Thyroid gland (tissue), 4 donors: ENCODE data around the gene ASCC3. TPM values are rescaled to one million over a fixed set of nuclear protein-coding genes. Genes with fewer than 3 reads are reported as not detected.
"Not testable (repeated sequence)": the region's sequence is repeated elsewhere in the genome, so short reads cannot be mapped to it uniquely, and the experiment has no call there.

Experiments used
- DNase-seq, 2 donors: peaks; one replicate each; pipeline ENCODE4 v3.0.0-alpha.2; 2019
- H3K27ac ChIP-seq, 3 donors: fragments of 200-600 bp; sonication (generic); 1 replicate in 2 of 3; 2 replicates in 1 of 3; pipeline ENCODE4 v1.5.1; 2016 to 2019; ENCODE audit warnings: mild to moderate bottlenecking in 1 of 3, moderate library complexity in 1 of 3
- H3K27me3 ChIP-seq: fragments of 200-600 bp; sonication (generic); one replicate; pipeline ENCODE4 v1.5.1; 2019
- H3K36me3 ChIP-seq, 2 donors: fragments of 200-600 bp; sonication (generic); one replicate each; pipeline ENCODE4 v1.5.1; 2016 to 2019
- H3K4me1 ChIP-seq, 2 donors: fragments of 200-600 bp; sonication (generic); one replicate each; pipeline ENCODE4 v1.5.1; 2017 to 2019
- H3K4me3 ChIP-seq, 3 donors: fragments of 200-600 bp; sonication (generic); replicated peaks in 1 of 3; 1 replicate in 2 of 3; 2 replicates in 1 of 3; pipeline ENCODE4 v1.5.1; 2016; ENCODE audit warnings: mild to moderate bottlenecking in 1 of 3
- H3K9me3 ChIP-seq: fragments of 200-600 bp; sonication (generic); one replicate; pipeline ENCODE4 v1.5.1; 2017
- CTCF ChIP-seq, 6 experiments: fragments of 200-600 bp in 3 of 6; fragments of 450-650 bp in 3 of 6; sonication (generic) in 3 of 6; IDR thresholded peaks; one replicate each; pipeline ENCODE4 v1.5.1; 2016 to 2019; ENCODE audit warnings: antibody characterized with exemption in 6 of 6, mild to moderate bottlenecking in 2 of 6, inconsistent platforms in 1 of 6, moderate library complexity in 1 of 6
- POLR2A ChIP-seq, 2 donors: fragments of 450-650 bp; IDR thresholded peaks; one replicate each; pipeline ENCODE4 v1.6.1; 2017; ENCODE audit warnings: antibody characterized with exemption in 2 of 2, mild to moderate bottlenecking in 2 of 2, moderate library complexity in 1 of 2
- WGBS, 2 donors: methylation state at CpG; one replicate each; pipeline ENCODE4 v1.1.5; 2017; 5-methylcytosine and 5-hydroxymethylcytosine counted together
- intact Hi-C: fragments of 100-400 bp; cut with DNase I; formaldehyde crosslinking; loops from one replicate; pipeline ENCODE4 v1.15.1; 2023
- total RNA-seq, 4 donors: library from RNA; depleted of rRNA; stranded (reverse); fragments of >200 nt; gene quantifications; one replicate each; pipeline ENCODE4 v1.2.3, GENCODE V29; 2016

The ASCC3 gene
- total RNA-seq, 4 donors from 2014 or later = 27.3 to 40.1 (median 33.8) TPM

DNA sequence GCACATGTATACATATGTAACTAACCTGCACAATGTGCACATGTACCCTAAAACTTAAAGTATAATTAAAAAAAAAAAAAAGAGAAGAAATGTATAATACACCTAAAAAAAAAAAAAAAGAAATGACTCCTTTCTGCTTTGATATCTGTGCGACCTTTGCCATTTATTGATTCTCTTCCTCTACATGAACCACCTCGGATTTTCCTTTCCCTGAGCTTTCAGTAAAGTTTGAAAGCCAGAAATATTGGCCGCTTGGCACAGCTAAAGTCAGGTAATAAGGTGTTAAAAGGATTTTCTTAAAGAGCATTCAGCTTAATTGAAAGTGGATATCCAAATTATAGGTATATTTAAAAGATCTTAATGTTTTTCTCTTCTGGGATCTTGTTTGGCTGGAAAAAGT, 12.6 kb upstream of the ASCC3 start:
- Histone ChIP-seq H3K27ac (no peak overlapping the region), H3K36me3 (no peaks in the 10 kb centered on the region), H3K4me3 (no peak overlapping the region), H3K4me1 (no peaks in the 10 kb centered on the region), H3K27me3 (no peaks in the 10 kb centered on the region), H3K9me3 (no peaks in the 10 kb centered on the region)
- TF ChIP-seq CTCF (IDR thresholded peaks at IDR 0.05) (no peak), POLR2A (IDR thresholded peaks at IDR 0.05) (no peak)
- DNase-seq = no peak
- 94 to 95% methylated on average over 3 of the region's 3 CpGs for WGBS, 2 donors
- intact Hi-C loops = no loop called here

DNA sequence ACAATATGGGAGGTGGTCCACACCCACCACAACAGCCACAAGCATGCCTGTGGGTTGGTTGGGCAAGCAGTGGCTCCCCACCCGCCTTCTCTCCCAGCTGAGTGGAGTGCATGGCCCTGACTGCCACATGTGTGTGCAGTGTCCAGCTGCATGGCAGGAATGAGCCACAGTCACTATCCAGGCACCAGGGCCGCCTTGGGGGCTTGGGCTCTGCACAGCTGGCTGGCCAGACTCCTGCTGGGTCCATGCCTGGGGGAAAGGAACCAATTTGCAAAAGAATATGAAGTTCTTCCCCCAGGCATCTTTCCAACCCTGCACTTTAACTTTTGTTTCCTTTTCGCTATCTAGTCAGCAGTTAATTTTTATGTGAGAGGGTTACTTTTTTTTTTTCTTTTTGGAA, 11.6 kb upstream of the ASCC3 start:
- TF ChIP-seq CTCF (IDR thresholded peaks at IDR 0.05) (no peak), POLR2A (IDR thresholded peaks at IDR 0.05) (no peak)
- no peak overlapping the region for H3K4me3 ChIP-seq
- intact Hi-C loops = no loop called here
- H3K4me1 ChIP-seq = no peaks in the 10 kb centered on the region
- no peaks in the 10 kb centered on the region for H3K9me3 ChIP-seq
- WGBS, 2 donors = 68 to 80% methylated on average over 3 of the region's 3 CpGs
- DNase-seq = no peak
- no peaks in the 10 kb centered on the region for H3K36me3 ChIP-seq
- no peaks in the 10 kb centered on the region for H3K27me3 ChIP-seq
- no peak overlapping the region for H3K27ac ChIP-seq

DNA sequence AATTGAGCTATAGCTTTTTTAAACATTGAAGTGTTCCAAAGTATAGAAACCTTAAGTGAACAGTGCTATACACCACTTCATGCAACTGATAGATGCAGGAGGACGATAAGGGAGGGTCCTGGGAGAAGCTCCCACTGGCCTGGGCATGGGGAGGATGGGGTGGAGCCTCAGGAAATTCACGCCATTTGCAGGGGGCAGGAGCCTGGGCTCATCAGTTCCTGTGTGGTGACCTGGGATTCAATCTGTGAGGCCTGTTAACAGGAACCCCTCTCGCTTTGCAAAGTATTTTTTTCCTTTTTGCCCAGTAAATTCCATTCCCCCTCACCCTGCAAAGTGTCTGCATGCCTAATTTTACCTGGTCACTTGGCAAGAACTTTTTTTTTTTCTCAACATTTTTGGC, 11.0 kb upstream of the ASCC3 start:
- Histone ChIP-seq H3K27ac (no peak overlapping the region), H3K27me3 (no peaks in the 10 kb centered on the region), H3K4me1 (no peaks in the 10 kb centered on the region), H3K36me3 (no peaks in the 10 kb centered on the region), H3K9me3 (no peaks in the 10 kb centered on the region), H3K4me3 (no peak overlapping the region)
- no peak for DNase-seq
- TF ChIP-seq POLR2A (IDR thresholded peaks at IDR 0.05) (no peak), CTCF (IDR thresholded peaks at IDR 0.05) (no peak)
- WGBS, 2 donors = 80 to 82% methylated on average over 3 of the region's 3 CpGs
- intact Hi-C loops = no loop called here

GRCh38 chr6:100891079-100891478, 9.9 kb upstream of the ASCC3 start:
- TF ChIP-seq CTCF (IDR thresholded peaks at IDR 0.05) (no peak), POLR2A (IDR thresholded peaks at IDR 0.05) (no peak)
- no peak overlapping the region for H3K27ac ChIP-seq
- WGBS, 2 donors = 74 to 81% methylated on average over 1 of the region's 1 CpG
- H3K4me3 ChIP-seq = no peak overlapping the region
- intact Hi-C loops = no loop called here
- H3K9me3 ChIP-seq = no peaks in the 10 kb centered on the region
- DNase-seq = no peak
- H3K4me1 ChIP-seq = no peaks in the 10 kb centered on the region
- H3K27me3 ChIP-seq = no peaks in the 10 kb centered on the region
- no peaks in the 10 kb centered on the region for H3K36me3 ChIP-seq

DNA sequence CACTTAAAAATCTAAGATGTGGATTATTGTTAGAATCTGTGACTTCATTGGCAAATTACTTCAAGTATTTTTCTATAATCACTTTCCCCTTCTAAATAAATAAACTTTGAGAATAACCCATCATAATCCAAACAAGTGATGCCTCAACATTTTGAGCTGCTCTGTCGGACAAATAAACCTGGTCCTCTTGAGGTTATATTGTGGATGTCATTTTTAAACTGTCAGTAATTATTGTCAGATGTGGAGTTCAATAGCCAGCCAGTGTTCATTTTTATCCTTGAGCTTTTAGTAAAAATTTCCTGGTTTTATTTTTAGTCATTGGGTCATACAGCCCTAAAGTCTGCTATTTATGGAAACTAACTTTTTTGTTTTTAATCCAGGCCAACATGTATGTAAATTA, 9.5 kb upstream of the ASCC3 start:
- H3K27me3 ChIP-seq, intact Hi-C loops, DNase-seq, H3K4me3 ChIP-seq, H3K4me1 ChIP-seq, H3K36me3 ChIP-seq, H3K27ac ChIP-seq, H3K9me3 ChIP-seq: not testable (repeated sequence)
- WGBS, 2 donors = 68 to 85% methylated on average over 1 of the region's 1 CpG

DNA sequence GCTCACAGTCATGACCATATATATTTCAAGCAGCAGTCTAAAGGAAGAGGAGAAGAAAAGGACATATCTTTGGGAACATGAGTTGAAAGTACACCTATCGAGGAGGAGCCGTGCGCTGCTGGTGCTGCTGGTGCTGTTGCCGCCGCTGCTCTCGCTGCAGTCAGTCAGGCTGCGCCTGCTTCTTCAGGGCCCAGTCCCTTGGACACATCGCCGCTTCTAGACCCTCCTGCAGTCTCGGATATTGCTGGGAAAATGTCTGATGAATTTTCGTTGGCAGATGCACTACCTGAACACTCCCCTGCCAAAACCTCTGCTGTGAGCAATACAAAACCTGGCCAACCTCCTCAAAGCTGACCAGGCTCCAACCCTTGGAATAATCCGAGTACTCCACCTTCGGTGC, 8.2 kb upstream of the ASCC3 start:
- WGBS, 2 donors = 94 to 97% methylated on average over 13 of the region's 13 CpGs
- Histone ChIP-seq H3K4me3 (no peak overlapping the region), H3K9me3 (no peaks in the 10 kb centered on the region), H3K27ac (no peak overlapping the region), H3K36me3 (no peaks in the 10 kb centered on the region), H3K27me3 (no peaks in the 10 kb centered on the region), H3K4me1 (no peaks in the 10 kb centered on the region)
- TF ChIP-seq POLR2A (IDR thresholded peaks at IDR 0.05) (no peak), CTCF (IDR thresholded peaks at IDR 0.05) (no peak)
- intact Hi-C loops = no loop called here
- DNase-seq = no peak
